Cerebellar nuclear complex (tissue), 1 donor: ENCODE data around the gene DCTPP1.
"Not testable (repeated sequence)": the region's sequence is repeated elsewhere in the genome, so short reads cannot be mapped to it uniquely, and the experiment has no call there.

Source experiments
- DNase-seq, 2 experiments: peaks; one replicate each; lab custom pipeline; 2025; lab: John Stamatoyannopoulos, UW

The DCTPP1 gene

GRCh38 chr16:30413112-30413806 is 16.6 kb downstream of the DCTPP1 start:
- DNase-seq: no peak

GRCh38 chr16:30409125-30410060 is 20.4 kb downstream of the DCTPP1 start:
- DNase-seq: peak; percentile 49 to 68

DNA sequence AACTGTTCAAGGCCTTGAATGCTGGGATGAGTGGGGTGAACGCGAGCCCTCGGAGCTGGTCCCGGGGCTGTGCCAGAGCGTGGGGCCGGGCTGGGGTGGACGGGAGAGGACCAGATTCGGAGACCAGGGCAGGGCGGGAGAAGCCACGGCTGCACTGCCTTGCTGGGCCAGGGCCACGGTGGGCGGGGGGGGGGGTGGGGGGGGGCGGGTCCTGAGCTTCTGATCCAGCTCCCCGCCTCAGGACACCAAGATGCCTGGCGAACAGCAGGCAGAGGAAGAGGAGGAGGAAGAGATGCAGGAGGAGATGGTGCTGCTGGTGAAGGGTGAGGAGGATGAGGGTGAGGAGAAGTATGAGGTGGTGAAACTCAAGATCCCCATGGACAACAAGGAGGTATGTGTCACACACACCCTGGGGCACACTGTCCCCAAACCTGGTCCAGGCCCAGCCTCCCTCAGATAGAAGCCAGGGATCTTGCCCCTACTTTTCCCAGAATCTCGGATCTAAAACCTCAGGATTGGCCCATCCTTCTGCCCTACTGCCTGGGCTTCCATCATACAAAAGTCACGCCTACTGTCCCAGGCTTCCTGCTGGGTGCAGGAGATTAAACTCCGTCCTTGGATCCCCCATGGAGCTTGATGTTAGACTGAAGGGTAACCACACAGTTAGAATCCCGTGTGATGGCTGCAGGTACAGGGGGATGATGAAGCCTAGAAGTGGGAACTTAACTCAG is 21.9 kb downstream of the DCTPP1 start:
- no peak for DNase-seq

GRCh38 chr16:30407102-30407803 is 22.6 kb downstream of the DCTPP1 start, which contains the start of gene ZNF771:
Gene ZNF771, plus strand, starts transcription at chr16:30407606. Its CDS starts 448 bp downstream, at chr16:30408054.
- peak in 1 of 2 experiments; percentile 62 for DNase-seq

DNA sequence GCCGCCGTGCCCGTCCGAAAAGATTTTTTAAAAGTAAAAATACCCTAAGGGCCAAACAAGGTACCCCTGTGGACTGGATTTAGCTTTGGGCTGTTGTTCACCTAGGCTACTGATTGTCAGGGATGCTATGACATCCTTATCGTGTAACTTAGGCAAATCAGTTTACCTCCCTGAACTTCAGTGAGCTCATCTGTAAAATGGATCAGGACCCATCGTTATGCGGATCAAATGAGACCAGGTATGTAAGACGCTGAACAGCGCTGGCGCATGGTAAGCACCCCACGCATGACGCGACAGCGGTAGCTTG is 23.1 kb downstream of the DCTPP1 start:
- no peak for DNase-seq

- no peak for DNase-seq
Measured at GRCh38 chr16:30401768-30402425, 27.9 kb downstream of the DCTPP1 start.

DNA sequence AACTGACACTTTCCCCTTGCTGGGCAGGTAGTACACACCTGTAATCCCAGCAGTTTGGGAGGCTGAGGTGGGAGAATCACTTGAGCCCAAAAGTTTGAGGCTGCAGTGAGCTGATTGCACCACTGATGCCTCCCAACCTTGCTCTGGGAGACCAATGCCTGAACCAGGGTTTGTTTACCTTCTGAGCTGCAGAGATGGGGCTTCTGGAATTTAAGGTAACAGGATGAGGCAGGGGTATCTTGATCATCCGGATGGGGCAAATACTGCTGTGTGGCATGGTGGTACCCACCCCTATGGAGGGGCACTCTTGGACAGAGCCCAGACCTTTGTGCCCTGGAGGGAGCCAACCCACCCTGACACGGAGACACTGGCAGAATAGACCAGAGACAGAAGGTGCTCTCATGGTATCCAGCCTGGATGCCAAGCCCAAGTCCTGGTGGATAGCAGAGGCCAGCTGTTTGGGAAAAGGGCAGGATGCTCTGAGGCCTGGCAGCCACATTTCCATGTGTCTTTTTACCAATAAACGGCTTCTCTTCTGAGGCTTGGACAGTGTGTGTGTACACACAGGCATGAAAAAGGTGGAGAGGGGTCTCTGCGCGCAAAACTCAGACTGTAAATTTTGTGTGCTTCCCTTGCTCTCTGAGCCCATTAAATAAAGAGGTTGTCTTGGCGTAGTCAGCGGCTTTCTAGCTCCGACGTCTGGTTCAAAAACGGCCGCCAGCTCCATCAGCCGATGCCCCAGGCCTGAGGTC is 30.2 kb downstream of the DCTPP1 start:
- no peak for DNase-seq

- no peak for DNase-seq
Measured at GRCh38 chr16:30398661-30399434, 31.0 kb downstream of the DCTPP1 start.

GRCh38 chr16:30397776-30398660 is 31.8 kb downstream of the DCTPP1 start:
- DNase-seq: no peak

- DNase-seq: no peak
Measured at GRCh38 chr16:30397056-30397455, 32.8 kb downstream of the DCTPP1 start.

- DNase-seq: not testable (repeated sequence)
Measured at GRCh38 chr16:30396627-30397026, 33.2 kb downstream of the DCTPP1 start.

DNA sequence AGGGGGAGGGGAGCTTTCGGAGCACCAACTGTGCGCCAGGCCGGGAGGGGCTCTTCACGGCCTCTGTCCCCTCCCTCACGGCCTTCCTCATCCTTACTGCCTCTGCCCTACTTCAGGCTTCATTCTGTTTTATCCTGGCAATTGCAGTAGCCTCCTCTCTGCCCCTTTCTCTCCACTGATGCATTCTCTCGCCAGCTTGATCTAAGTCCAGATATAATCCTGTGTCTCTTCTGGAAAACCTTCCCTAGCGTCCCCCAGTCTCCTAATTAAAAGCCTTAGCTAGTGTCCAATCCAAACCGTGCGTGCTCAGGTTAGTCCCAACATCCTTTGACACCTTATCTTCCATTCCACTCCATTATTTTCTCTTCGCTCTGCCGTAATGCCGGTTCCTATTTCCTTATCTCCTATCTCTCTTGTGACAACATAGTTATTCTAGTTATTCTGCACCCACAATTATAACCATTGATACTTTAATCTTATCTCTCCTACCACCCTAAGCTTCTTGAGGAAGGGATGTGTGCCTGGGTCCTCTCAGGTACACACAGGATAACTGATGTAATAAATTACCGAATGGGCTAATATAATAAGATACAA is 33.7 kb downstream of the DCTPP1 start:
- DNase-seq: no peak

DNA sequence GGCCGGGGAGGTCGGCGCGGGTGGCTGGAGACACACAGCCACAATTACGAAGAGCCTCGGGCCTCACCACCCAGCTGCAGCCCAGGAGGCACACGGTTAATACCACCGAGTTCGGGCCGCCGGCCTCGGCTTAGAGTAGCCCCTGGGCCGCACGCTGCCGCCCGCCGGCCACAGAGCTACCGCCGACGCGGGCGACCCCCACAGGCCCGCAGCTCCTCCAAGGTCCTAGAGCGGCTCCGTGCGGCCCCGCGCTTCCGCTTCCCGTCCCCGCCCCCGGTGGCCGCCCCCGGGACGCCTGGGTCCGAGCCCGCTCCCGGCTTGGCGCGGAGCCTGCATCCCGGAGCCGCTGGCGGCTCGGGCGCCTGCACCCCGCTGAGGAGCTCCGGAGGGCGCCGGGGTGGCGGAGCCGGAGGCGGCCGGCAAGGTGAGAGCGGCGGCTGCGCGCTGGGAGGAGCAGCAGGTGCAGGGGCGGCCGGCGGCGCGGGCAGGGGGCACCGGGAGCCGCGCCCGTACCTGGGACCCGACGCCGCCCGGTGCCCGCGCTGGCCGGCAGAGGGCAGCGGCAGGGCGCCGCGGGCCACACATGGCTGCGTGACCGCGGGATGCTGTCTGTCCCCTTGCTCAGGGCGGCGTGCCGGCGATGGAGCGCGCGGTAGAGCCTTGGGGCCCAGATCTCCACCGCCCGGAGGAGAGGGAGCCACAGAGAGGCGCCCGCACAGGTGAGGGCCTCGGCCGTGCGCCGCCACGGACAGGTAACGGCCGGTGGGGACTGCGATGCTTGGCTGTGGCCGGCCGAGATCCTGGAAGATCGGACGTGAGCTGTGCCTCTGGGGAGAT is 34.5 kb downstream of the DCTPP1 start, which contains the start of gene ZNF48:
Gene ZNF48, plus strand, starts transcription at position 266 of the 837 bp plus-strand sequence. Its CDS starts 375 bp downstream, at position 641.
- DNase-seq: peak in 1 of 2 experiments; percentile 68

DNA sequence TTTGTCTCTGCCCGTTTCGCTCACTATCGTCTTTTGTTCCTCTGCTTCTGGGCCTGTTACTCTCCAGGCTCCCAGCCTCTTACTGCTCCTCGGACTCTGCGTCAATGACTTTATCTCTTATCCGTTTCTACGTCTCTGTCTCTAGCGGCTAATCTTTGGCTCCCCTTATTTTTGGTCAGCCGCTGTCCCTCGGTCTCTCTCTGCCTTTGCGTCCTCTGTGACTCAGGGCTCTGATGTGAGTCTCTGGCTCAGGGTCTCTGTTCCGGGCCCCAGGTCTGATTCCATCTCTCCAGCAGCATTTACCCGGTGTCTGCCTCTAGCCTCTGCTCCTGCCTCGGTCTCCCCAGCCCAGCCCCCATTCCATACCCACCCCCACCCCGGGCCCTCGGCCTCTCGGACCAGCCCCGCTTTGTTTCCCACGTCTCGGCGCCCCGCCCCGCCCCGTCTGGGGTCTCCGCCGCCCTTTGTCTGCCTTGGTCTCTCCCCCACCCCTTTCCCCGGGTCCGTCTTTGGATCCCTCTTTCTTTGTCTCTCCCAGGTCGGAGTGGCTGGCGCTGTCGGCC is 35.2 kb downstream of the DCTPP1 start:
- no peak for DNase-seq

DNA sequence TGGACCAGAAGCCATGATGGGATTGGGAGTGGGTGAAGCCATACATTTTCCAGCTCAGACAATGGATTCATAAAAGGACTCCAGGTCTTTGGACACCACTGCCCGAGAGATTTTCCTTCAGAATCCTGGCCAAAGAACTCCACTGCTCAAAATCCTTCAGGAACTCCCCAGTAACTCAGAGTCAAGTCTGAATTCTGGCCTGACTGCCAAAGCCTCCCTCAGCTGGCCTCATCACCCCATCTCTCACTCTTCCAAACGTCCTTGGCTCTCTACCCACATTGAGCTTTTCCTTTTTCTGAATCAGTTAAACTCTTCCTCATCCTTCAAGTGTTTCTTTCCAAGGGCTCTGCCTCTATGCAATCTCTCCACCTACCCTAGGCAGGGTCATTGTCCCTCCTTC is 46.3 kb downstream of the DCTPP1 start:
- DNase-seq: no peak

GRCh38 chr16:30382111-30382881 is 47.5 kb downstream of the DCTPP1 start, which contains the start of gene SEPTIN1:
Gene SEPTIN1, minus strand, starts transcription at chr16:30382561. Its CDS starts 19 bp downstream, at chr16:30382542.
- DNase-seq: no peak
